ENCODE measurements around the gene ZNF511. TPM values are rescaled to one million over a fixed set of nuclear protein-coding genes. Genes with fewer than 3 reads are reported as not detected.
A peak's percentile ranks its signal among the peaks of the same experiment; 100 is the strongest.

ZNF511 gene
- total and polyA plus RNA-seq, 9 of the 15 experiments (the other 6 are each of a cell fraction or from before 2014, with no cell fraction given), result 0.61 to 69.3 (median 40.1) TPM

DNA sequence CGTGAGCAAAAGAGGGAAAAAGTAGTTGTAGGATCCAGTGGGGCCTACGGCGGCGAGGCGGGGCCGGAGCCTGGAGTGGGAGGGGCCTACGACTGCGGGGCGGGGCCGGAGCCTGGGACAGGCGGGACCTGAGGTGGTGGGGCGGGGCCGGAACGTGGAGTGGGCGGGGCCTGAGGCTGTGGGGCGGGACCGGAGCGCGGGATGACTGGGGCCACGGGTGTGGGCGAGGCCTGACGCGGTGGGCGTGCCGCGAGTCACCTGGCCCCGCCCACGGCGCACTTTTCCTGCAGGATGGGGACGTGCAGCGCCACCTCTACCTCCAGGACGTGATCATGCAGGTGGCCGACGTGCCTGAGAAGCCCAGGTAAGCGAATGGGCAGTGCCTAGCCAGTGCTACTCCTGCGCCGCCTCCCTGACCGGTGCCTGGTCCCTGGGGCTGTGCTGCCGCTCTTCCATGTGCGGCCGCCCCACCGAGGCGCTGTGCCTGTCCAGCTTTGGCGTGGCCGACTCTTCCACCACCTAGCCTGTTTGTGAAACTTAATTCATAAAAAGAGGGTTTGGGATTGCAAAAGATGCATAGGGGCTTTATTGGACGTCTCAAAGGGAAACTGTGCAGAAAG is 496 bp downstream of the ZNF511 start (continued):
- TF ChIP-seq ZNF76 (CRISPR knock-in tag; IDR thresholded peaks at IDR 0.05; ENCODE audit: borderline replicate concordance) (no peak), RBM34 (IDR thresholded peaks at IDR 0.05; ENCODE audit: borderline replicate concordance, insufficient read depth, low read length) (no peak), SMAD3 (CRISPR knock-in tag; conservative IDR thresholded peaks at IDR 0.05) (no peak), SMAD4 (CRISPR knock-in tag; conservative IDR thresholded peaks at IDR 0.05) (no peak), CREB1 (IDR thresholded peaks at IDR 0.05) (peak; percentile 18; the same call in 1 of the 2 replicates), CREB1 (CRISPR knock-in tag; IDR thresholded peaks at IDR 0.05) (0 out of 2 replicates have a peak, but pooled peaks have one; percentile 2), SP1 (CRISPR knock-in tag; IDR thresholded peaks at IDR 0.05) (peak; percentile 82), ZNF354B (CRISPR knock-in tag; IDR thresholded peaks at IDR 0.05) (no peak), PRMT5 (CRISPR knock-in tag; IDR thresholded peaks at IDR 0.05) (no peak), ZNF764 (CRISPR knock-in tag; IDR thresholded peaks at IDR 0.05; ENCODE audit: low read depth) (no peak), KDM1A (IDR thresholded peaks at IDR 0.05) (no peak), ZKSCAN3 (CRISPR knock-in tag; IDR thresholded peaks at IDR 0.05) (no peak), NR3C1 (CRISPR knock-in tag; IDR thresholded peaks at IDR 0.05) (no peak), ZNF408 (CRISPR knock-in tag; IDR thresholded peaks at IDR 0.05; ENCODE audit: low read depth) (no peak), RBFOX2 (IDR thresholded peaks at IDR 0.05; ENCODE audit: low read depth, low read length) (no peak), SLC30A9 (CRISPR knock-in tag; IDR thresholded peaks at IDR 0.05) (no peak), RFX1 (IDR thresholded peaks at IDR 0.05) (no peak), STAT5A (IDR thresholded peaks at IDR 0.05; ENCODE audit: borderline replicate concordance, low read length) (no peak), CXXC5 (CRISPR knock-in tag; IDR thresholded peaks at IDR 0.05) (no peak)
- TF ChIP-seq, protein P1, sequence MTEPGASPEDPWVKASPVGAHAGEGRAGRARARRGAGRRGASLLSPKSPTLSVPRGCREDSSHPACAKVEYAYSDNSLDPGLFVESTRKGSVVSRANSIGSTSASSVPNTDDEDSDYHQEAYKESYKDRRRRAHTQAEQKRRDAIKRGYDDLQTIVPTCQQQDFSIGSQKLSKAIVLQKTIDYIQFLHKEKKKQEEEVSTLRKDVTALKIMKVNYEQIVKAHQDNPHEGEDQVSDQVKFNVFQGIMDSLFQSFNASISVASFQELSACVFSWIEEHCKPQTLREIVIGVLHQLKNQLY (CRISPR knock-in tag; conservative IDR thresholded peaks at IDR 0.05), result no peak
- TF ChIP-seq, protein P2, sequence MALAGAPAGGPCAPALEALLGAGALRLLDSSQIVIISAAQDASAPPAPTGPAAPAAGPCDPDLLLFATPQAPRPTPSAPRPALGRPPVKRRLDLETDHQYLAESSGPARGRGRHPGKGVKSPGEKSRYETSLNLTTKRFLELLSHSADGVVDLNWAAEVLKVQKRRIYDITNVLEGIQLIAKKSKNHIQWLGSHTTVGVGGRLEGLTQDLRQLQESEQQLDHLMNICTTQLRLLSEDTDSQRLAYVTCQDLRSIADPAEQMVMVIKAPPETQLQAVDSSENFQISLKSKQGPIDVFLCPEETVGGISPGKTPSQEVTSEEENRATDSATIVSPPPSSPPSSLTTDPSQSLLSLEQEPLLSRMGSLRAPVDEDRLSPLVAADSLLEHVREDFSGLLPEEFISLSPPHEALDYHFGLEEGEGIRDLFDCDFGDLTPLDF (CRISPR knock-in tag; IDR thresholded peaks at IDR 0.05), result no peak
- TF ChIP-seq, protein P3, sequence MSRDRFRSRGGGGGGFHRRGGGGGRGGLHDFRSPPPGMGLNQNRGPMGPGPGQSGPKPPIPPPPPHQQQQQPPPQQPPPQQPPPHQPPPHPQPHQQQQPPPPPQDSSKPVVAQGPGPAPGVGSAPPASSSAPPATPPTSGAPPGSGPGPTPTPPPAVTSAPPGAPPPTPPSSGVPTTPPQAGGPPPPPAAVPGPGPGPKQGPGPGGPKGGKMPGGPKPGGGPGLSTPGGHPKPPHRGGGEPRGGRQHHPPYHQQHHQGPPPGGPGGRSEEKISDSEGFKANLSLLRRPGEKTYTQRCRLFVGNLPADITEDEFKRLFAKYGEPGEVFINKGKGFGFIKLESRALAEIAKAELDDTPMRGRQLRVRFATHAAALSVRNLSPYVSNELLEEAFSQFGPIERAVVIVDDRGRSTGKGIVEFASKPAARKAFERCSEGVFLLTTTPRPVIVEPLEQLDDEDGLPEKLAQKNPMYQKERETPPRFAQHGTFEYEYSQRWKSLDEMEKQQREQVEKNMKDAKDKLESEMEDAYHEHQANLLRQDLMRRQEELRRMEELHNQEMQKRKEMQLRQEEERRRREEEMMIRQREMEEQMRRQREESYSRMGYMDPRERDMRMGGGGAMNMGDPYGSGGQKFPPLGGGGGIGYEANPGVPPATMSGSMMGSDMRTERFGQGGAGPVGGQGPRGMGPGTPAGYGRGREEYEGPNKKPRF (IDR thresholded peaks at IDR 0.05; ENCODE audit: low read depth, low read length), result no peak
- TF ChIP-seq, protein P4, sequence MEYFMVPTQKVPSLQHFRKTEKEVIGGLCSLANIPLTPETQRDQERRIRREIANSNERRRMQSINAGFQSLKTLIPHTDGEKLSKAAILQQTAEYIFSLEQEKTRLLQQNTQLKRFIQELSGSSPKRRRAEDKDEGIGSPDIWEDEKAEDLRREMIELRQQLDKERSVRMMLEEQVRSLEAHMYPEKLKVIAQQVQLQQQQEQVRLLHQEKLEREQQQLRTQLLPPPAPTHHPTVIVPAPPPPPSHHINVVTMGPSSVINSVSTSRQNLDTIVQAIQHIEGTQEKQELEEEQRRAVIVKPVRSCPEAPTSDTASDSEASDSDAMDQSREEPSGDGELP (CRISPR knock-in tag; IDR thresholded peaks at IDR 0.05; ENCODE audit: borderline replicate concordance), result peak; percentile 22; the same call in 1 of the 2 replicates
- TF ChIP-seq, protein P5, sequence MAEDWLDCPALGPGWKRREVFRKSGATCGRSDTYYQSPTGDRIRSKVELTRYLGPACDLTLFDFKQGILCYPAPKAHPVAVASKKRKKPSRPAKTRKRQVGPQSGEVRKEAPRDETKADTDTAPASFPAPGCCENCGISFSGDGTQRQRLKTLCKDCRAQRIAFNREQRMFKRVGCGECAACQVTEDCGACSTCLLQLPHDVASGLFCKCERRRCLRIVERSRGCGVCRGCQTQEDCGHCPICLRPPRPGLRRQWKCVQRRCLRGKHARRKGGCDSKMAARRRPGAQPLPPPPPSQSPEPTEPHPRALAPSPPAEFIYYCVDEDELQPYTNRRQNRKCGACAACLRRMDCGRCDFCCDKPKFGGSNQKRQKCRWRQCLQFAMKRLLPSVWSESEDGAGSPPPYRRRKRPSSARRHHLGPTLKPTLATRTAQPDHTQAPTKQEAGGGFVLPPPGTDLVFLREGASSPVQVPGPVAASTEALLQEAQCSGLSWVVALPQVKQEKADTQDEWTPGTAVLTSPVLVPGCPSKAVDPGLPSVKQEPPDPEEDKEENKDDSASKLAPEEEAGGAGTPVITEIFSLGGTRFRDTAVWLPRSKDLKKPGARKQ (CRISPR knock-in tag; IDR thresholded peaks at IDR 0.05), result no peak

Data from K562 (cell line).